Stimulated activated CD8-positive, alpha-beta memory T cell treated with anti-CD3 and anti-CD28 coated beads, Interleukin-12 subunit alpha, Interleukin-12 subunit beta, amount 100 ng/mL, for 24 hours (primary cell): ENCODE results near the gene HIPK2.

Source experiments
- DNase-seq: peaks from one replicate; pipeline ENCODE4 v3.0.0-alpha.2; 2020; ENCODE audit errors: extremely low read depth

HIPK2 gene

GRCh38 chr7:139777948-139778841 is at the start of gene HIPK2:
Gene HIPK2, minus strand, starts transcription at chr7:139777998. Its CDS starts 375 bp downstream, at chr7:139777623.
- peak; percentile 48 for DNase-seq

DNA sequence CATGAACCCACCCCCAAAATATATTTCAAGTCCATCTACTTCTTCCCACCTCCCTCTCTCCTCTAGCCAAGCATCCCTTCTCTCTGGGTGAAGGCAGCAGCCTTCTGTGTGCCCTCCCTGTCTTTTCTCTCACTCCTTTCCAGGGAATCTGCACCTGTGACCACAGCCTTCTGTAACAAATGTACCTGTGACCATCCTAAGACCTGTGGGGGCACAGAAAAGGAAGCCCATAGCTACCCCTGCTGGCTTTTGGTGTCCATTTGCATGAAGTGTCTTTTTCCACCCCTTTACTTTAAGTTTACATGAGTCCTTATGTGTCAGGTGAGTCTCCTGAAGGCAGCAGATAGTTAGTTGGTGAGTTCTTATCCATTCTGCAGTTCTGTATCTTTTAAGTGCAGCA is 49.2 kb upstream of the HIPK2 start:
- DNase-seq: no peak

GRCh38 chr7:139825666-139826290 is 48.0 kb upstream of the HIPK2 start:
- DNase-seq: no peak

DNA sequence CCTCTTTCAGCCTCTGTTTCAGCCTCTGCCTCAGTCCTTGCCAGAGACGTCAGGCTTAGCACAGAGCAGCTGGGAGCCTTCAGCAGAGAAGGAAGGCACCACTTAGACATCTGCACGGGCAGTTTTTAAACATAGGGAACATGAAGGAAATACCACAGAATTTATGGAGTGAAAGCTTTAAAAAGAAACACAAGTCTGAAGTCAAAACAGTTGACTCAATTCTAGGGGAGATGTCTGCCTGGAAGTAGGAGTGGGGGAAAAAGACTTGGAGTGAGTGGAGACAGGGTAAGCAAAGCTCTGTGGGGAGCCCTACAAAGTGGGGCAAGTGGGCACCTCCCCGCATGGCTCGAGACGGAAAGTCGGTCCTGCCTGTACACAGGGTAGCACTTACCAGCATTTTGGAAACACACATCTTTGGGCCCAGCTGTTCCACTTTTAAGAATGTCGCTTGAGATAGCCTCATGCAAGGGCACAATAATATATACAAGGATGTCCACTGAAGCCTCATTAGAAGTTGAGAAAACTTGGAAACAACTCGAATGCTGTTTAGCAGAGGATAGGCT is 46.2 kb upstream of the HIPK2 start:
- DNase-seq: no peak

DNA sequence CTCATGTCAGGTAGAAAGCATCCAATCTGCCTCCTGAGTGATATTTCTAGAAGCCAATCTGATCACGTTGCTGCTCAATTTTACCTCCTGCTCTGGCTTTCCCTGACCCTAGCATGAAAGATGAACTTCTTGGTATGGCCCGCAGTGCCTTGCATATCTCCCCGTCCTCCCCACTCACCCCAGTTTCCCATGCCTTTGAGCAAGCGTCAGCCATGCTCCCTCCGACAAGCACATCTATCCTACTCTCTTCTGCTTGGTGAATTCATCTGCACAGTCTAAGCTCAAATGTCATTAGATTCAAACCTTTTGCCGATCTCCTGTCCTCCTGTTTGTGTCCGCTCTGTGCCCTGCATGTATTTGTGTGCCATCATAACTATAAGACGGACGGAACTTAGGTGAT is 45.1 kb upstream of the HIPK2 start:
- no peak for DNase-seq

- DNase-seq: no peak
These were observed 43.7 kb upstream of the HIPK2 start for GRCh38 chr7:139821349-139822105.

DNA sequence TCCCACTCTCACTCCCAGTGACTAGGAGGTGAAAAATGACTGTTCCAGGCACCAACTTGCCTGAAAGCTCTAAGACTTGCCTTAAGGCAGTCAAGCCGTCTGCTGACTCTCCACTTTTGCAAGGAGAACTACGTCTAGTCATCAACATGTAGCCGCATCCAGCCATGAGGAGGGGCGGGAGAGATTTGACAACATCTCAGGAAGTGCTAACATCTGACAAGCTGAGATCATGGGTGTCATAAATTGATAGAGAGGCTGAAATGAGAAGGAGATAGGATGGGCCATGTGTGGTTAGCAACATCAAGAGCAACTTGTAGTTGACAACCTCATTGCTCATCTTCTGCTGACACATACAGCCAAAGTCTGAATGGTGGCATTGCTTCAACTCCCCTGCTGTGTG is 42.3 kb upstream of the HIPK2 start:
- no peak for DNase-seq

- no peak for DNase-seq
These were observed 39.5 kb upstream of the HIPK2 start for GRCh38 chr7:139817249-139817648.

DNA sequence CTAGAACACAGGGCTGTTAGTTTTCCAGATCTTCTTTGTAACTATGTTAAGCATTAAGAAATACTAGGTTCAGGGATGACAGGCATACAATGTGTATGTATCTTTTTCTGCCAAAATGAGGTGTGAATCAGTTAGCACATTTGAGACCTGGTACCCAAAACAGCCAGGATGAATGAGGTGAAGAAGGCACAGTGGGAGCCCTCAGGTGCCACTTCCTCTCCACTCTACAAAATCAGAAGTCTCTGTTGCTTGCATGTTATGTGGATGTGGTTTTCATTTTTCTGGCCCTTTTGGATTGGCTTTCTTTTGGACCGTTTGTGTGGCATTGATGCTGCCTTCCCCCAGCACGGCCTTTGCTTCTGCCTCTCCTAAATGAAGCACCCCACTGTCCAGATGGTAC is 35.9 kb upstream of the HIPK2 start:
- no peak for DNase-seq

- DNase-seq: no peak
These were observed 35.4 kb upstream of the HIPK2 start for GRCh38 chr7:139813151-139813550.

DNA sequence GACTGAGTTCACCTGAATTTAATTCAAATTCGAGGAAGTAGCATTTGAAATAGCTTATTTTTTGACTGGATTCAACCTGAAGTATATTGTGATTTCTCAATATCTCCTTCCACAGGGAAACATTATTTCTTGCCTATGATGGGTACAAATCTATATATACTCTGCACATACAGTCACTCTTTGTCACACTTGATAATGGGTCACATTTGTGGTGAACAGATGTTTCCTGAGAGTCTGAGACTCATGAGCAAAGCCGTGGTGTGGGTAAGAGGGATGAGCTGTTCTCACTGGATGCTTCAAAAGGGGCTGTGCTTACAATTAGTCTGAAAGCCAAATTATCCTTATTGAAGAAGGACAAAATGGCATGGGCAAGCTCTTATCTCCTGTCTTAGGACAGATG is 33.3 kb upstream of the HIPK2 start:
- no peak for DNase-seq

- DNase-seq: no peak
These were observed 31.1 kb upstream of the HIPK2 start for GRCh38 chr7:139808846-139809442.

- no peak for DNase-seq
These were observed 30.6 kb upstream of the HIPK2 start for GRCh38 chr7:139808427-139808826.

GRCh38 chr7:139807009-139807408 is 29.2 kb upstream of the HIPK2 start:
- no peak for DNase-seq

GRCh38 chr7:139804571-139804970 is 26.8 kb upstream of the HIPK2 start:
- DNase-seq: no peak

DNA sequence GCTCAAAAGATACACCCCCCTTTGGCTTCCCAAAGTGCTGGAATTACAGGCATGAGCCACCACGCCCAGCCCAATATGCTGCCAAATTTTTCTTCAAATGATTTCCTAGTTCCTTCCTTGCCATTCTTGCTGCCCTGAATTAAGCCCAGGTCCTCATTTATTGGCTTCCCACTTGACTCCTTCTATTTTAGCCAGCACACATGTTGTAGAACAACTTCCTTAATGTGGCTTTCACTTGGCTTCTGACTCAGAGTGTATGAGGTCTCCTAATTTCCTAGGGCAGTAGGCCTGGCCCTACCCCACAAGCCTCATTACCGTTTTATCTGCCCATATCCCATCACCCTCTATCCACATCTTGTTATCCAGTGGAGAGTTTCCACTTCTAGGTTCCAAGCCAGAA is 21.8 kb upstream of the HIPK2 start:
- no peak for DNase-seq

GRCh38 chr7:139798892-139799291 is 21.1 kb upstream of the HIPK2 start:
- DNase-seq: no peak

DNA sequence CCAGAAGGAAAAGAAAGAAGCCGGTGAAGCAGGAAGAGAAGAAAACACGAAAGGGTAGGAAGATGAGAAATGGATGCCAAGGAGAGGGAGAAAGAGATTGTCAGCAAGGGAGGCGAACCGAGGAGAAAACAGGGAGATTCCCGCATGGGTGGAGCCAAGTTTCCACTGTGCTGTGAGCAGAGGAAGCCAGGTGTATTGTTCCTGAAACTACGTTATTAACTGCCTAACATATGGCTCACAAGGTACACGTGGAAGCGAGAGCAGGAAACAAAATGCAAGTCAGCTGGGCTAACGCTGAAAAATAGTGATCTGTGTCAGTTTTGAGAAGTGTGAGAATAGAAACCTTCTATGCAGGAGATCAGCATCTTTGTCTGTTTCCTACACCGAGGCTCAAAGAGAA is 20.4 kb upstream of the HIPK2 start:
- no peak for DNase-seq

DNA sequence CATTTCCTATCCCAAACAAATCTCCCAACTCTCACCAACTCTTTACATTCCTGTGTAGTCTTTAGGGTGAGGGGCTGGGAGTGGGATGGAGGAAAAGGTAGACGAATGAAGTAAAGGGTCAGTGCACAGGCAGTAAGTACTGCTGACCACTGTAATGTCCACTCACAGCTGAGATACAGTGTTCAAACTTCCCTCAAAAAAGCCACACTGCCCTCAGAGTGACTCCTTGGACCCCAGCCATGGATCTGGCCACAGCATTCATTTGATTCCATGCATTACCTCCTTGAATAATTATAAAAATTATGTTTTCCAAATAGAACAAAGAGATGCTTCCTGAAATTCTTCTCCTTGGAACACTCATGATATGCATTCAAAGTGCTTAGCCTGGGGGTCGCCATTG is 19.8 kb upstream of the HIPK2 start:
- DNase-seq: no peak

GRCh38 chr7:139791316-139791715 is 13.5 kb upstream of the HIPK2 start:
- no peak for DNase-seq

GRCh38 chr7:139784648-139785047 is 6.8 kb upstream of the HIPK2 start:
- DNase-seq: no peak
